Sigmoid colon (tissue), 7 donors: Measurements from ENCODE around the gene RASD1. TPM values are rescaled to one million over a fixed set of nuclear protein-coding genes. Genes with fewer than 3 reads are reported as not detected.

ENCODE experiments used
- DNase-seq: peaks from one replicate; pipeline ENCODE4 v3.0.0-alpha.2; 2019
- H3K27ac ChIP-seq, 4 donors: fragments of 200-600 bp; sonication (generic); one replicate each; pipeline ENCODE4 v1.5.1; 2016 to 2019; ENCODE audit warnings: mild to moderate bottlenecking in 1 of 4
- H3K27me3 ChIP-seq, 3 donors: fragments of 200-600 bp; sonication (generic); one replicate each; pipeline ENCODE4 v1.5.1; 2019; ENCODE audit warnings: mild to moderate bottlenecking in 1 of 3
- H3K36me3 ChIP-seq, 4 donors: fragments of 200-600 bp; sonication (generic); one replicate each; pipeline ENCODE4 v1.5.1; 2016 to 2019
- H3K4me1 ChIP-seq, 4 donors: fragments of 200-600 bp; sonication (generic); one replicate each; pipeline ENCODE4 v1.5.1; 2017 to 2019
- H3K4me3 ChIP-seq, 4 donors: fragments of 200-600 bp; sonication (generic); one replicate each; pipeline ENCODE4 v1.5.1; 2017 to 2019; ENCODE audit warnings: mild to moderate bottlenecking in 2 of 4, moderate library complexity in 1 of 4
- H3K9me3 ChIP-seq, 4 donors: fragments of 200-600 bp in 3 of 4; sonication (generic) in 3 of 4; one replicate each; pipeline versions ENCODE4 v1.5.1 to v1.6.1; 2013 to 2019
- CTCF ChIP-seq, 4 experiments: fragments of 450-650 bp in 3 of 4; fragments of 200-600 bp in 1 of 4; IDR thresholded peaks; one replicate each; pipeline ENCODE4 v1.5.1; 2016 to 2019; ENCODE audit warnings: antibody characterized with exemption in 4 of 4, mild to moderate bottlenecking in 3 of 4, moderate library complexity in 2 of 4
- EP300 ChIP-seq, 4 donors: sonication (generic); formaldehyde crosslinking; IDR thresholded peaks; one replicate each; pipeline ENCODE4 v1.6.1; 2017; ENCODE audit warnings: antibody characterized with exemption in 4 of 4
- POLR2A ChIP-seq, 2 donors: fragments of 450-650 bp; IDR thresholded peaks; one replicate each; pipeline ENCODE4 v1.6.1; 2016; ENCODE audit warnings: antibody characterized with exemption in 2 of 2, mild to moderate bottlenecking in 2 of 2, moderate library complexity in 2 of 2
- POLR2AphosphoS5 ChIP-seq, 4 donors: sonication (generic); formaldehyde crosslinking; IDR thresholded peaks; one replicate each; pipeline ENCODE4 v1.6.1; 2017; ENCODE audit warnings: antibody characterized with exemption in 4 of 4
- WGBS, 2 donors: extraction: QIAGEN DNeasy Blood & Tissue Kit; methylation state at CpG; one replicate each; pipeline ENCODE4 v1.1.7; 2013; 5-methylcytosine and 5-hydroxymethylcytosine counted together
- intact Hi-C: fragments of 100-400 bp; cut with DNase I; formaldehyde crosslinking; loops from one replicate; pipeline ENCODE4 v1.15.1; 2023
- polyA plus RNA-seq, 3 donors: library from polyadenylated mRNA; stranded (reverse); fragments of 200-250 nt; gene quantifications; one replicate each; pipeline ENCODE4 v1.2.3, GENCODE V29; 2013
- total RNA-seq, 4 donors: library from RNA; depleted of rRNA; stranded (reverse); fragments of >200 nt; gene quantifications; one replicate each; pipeline ENCODE4 v1.1.0, GENCODE V29; 2016
- donor health status: healthy with polysubstance abuse.
- donor health status: Bipolar disorder and iron deficiency.
- donor health status: healthy.

The RASD1 gene
- total and polyA plus RNA-seq, 7 donors = 5.8 to 40.8 (median 12.5) TPM

GRCh38 chr17:17513626-17514025, 17.4 kb upstream of the RASD1 start:
- Histone ChIP-seq H3K4me1 (peaks cover 0 to 8% (median 0%) of the 10 kb centered on the region in 4 donors), H3K4me3 (no peak overlapping the region), H3K27ac (no peak overlapping the region), H3K27me3 (no peaks in the 10 kb centered on the region), H3K36me3 (no peaks in the 10 kb centered on the region), H3K9me3 (no peaks in the 10 kb centered on the region)
- TF ChIP-seq POLR2AphosphoS5 (IDR thresholded peaks at IDR 0.05) (no peak), EP300 (IDR thresholded peaks at IDR 0.05) (no peak), CTCF (IDR thresholded peaks at IDR 0.05) (no peak), POLR2A (IDR thresholded peaks at IDR 0.05) (no peak)
- intact Hi-C loops = loop anchor here (5.0 kb wide), 1 partner anchor 54 kb away; no protein-coding TSS in a partner anchor
- no peak for DNase-seq
- WGBS, 2 donors = 97% methylated on average over 7 of the region's 7 CpGs

GRCh38 chr17:17512866-17513265, 16.7 kb upstream of the RASD1 start:
- peaks cover 0 to under 1% (median 0%) of the 10 kb centered on the region in 4 donors for H3K4me1 ChIP-seq
- TF ChIP-seq POLR2A (IDR thresholded peaks at IDR 0.05) = no peak
- no peak for TF ChIP-seq CTCF (IDR thresholded peaks at IDR 0.05)
- TF ChIP-seq EP300 (IDR thresholded peaks at IDR 0.05) = no peak
- TF ChIP-seq POLR2AphosphoS5 (IDR thresholded peaks at IDR 0.05) = no peak
- no peaks in the 10 kb centered on the region for H3K36me3 ChIP-seq
- no peaks in the 10 kb centered on the region for H3K9me3 ChIP-seq
- no peak overlapping the region for H3K4me3 ChIP-seq
- no peak overlapping the region for H3K27ac ChIP-seq
- 91 to 97% methylated on average over 5 of the region's 5 CpGs for WGBS, 2 donors
- H3K27me3 ChIP-seq = no peaks in the 10 kb centered on the region
- intact Hi-C loops = loop anchor here (5.0 kb wide), 1 partner anchor 54 kb away; no protein-coding TSS in a partner anchor
- DNase-seq = no peak

- TF ChIP-seq EP300 (IDR thresholded peaks at IDR 0.05) = no peak
- no peak for TF ChIP-seq POLR2AphosphoS5 (IDR thresholded peaks at IDR 0.05)
- TF ChIP-seq POLR2A (IDR thresholded peaks at IDR 0.05) = no peak
- no peak for TF ChIP-seq CTCF (IDR thresholded peaks at IDR 0.05)
- H3K9me3 ChIP-seq = no peaks in the 10 kb centered on the region
- no peak for DNase-seq
- no peak overlapping the region for H3K4me3 ChIP-seq
- no peaks in the 10 kb centered on the region for H3K4me1 ChIP-seq
- H3K27me3 ChIP-seq = no peaks in the 10 kb centered on the region
- 85 to 92% methylated on average over 29 of the region's 29 CpGs for WGBS, 2 donors
- intact Hi-C loops = loop anchor here (5.0 kb wide), 1 partner anchor 55 kb away; no protein-coding TSS in a partner anchor
- H3K27ac ChIP-seq = no peak overlapping the region
- no peaks in the 10 kb centered on the region for H3K36me3 ChIP-seq
These were observed 16.0 kb upstream of the RASD1 start for GRCh38 chr17:17511881-17512858.

- intact Hi-C loops = loop anchor here (5.0 kb wide), 1 partner anchor 56 kb away; no protein-coding TSS in a partner anchor
- no peak for TF ChIP-seq POLR2AphosphoS5 (IDR thresholded peaks at IDR 0.05)
- no peak for TF ChIP-seq CTCF (IDR thresholded peaks at IDR 0.05)
- no peak for TF ChIP-seq POLR2A (IDR thresholded peaks at IDR 0.05)
- TF ChIP-seq EP300 (IDR thresholded peaks at IDR 0.05) = no peak
- no peaks in the 10 kb centered on the region for H3K9me3 ChIP-seq
- 72 to 88% methylated on average over 12 of the region's 12 CpGs for WGBS, 2 donors
- no peak for DNase-seq
- no peaks in the 10 kb centered on the region for H3K27me3 ChIP-seq
- no peak overlapping the region for H3K4me3 ChIP-seq
- H3K4me1 ChIP-seq = no peaks in the 10 kb centered on the region
- H3K36me3 ChIP-seq = no peaks in the 10 kb centered on the region
- H3K27ac ChIP-seq = no peak overlapping the region
These were observed 15.1 kb upstream of the RASD1 start for GRCh38 chr17:17511293-17511741.
